GM13977 (cell line): Measurements from ENCODE around the gene CALHM4.

ENCODE experiments used
- DNase-seq: peaks from one replicate; pipeline ENCODE4 v3.0.0; 2012; ENCODE audit warnings: low spot score
- CTCF ChIP-seq: IDR thresholded peaks from 2 replicates; pipeline ENCODE4 v1.5.1; 2012; ENCODE audit warnings: mild to moderate bottlenecking, control low read depth; ENCODE audit not compliant: insufficient read depth; ENCODE audit errors: extremely low read depth, missing control alignments
- in situ Hi-C: fragments of 300-500 bp; cut with MboI; formaldehyde crosslinking; loops from one replicate; pipeline ENCODE4 v1.12.0; 2022; ENCODE audit warnings: low sequenced_read_pairs, low pct_unique_long_range_greater_than_20kb, mixed read lengths, inconsistent platforms; ENCODE audit not compliant: unreplicated experiment

CALHM4 gene

DNA sequence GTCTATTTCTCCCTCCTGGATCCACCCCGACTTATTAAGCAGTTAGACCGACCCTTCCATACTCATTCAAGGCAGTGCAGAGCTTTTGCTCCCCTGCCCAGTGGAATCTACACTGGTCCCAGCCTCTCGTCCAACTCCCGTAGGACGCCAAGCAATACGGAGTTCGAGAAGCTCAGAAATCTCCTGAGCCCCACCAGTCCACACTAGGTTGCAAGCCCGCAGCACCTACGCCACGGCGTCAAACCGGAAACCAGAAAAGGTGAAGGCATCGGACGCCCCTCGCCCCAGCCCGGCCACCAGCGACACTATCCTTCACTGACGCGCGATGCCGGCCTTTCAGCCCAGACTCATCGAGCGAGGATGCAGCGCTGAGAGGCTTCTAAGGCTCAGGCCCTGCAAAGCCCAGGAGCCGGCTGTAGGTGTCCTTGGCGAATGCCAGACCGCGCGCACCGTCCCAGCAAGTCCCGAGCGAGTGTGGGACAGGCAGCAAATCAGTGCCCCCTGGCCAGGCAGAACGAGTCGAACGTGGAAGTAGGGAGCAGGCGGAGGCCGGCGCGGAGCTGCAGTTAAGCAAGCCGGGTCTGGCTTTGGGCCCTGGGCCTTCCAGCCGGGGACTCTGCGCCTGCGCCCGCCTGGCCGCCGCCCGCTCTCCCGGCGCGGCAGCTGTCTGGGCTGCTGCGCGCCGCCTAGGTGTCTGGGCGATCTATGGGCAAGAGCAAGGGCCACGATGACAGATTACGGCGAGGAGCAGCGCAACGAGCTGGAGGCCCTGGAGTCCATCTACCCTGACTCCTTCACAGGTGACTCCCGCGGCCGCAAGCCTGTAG lies 17.5 kb downstream of the CALHM4 start, which contains the start of gene RWDD1:
Gene RWDD1 (plus strand): TSS at position 649 of the 827 bp plus-strand sequence. CDS start 79 bp downstream, at position 728.
- DNase-seq: peak; percentile 96
- peak; percentile 9 for TF ChIP-seq CTCF
- in situ Hi-C loops: no loop called here

DNA sequence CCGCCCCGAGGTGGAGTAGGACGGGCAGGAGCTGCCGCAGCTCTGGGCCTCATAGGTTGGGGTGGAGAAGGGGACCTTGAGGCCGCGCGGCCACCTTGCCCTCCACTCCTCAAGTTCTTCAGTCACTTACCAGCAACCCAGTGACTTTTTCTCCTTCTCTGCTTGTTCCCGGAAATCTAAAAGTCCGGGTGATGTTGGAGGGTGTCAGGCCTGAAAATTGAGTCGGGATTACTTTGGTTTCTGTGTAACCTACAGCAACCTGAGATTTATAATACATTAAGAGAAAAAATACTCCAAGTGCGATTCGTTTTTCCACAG lies 18.1 kb downstream of the CALHM4 start:
- DNase-seq: no peak
- in situ Hi-C loops: no loop called here
- no peak for TF ChIP-seq CTCF

DNA sequence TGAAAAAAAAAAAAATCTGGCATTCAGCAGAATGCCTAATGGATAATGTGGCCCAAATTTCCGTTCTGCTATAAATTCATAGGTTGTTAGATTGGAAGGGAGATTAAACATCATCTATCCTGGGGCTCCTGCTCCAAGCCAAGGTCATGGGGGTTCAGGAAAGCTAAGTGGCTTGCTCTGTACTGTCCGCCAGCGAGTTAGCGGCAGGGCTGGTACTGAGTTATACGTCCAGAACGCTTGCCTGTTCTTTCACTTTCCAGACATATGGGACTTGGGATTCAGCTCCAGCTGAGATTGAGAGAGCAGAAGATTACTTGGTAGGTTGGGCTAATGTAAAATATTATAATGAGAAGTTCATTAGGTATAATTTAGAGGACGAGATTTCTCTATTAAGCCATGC lies 18.6 kb downstream of the CALHM4 start:
- peak; percentile 38 for DNase-seq
- in situ Hi-C loops: no loop called here
- no peak for TF ChIP-seq CTCF

DNA sequence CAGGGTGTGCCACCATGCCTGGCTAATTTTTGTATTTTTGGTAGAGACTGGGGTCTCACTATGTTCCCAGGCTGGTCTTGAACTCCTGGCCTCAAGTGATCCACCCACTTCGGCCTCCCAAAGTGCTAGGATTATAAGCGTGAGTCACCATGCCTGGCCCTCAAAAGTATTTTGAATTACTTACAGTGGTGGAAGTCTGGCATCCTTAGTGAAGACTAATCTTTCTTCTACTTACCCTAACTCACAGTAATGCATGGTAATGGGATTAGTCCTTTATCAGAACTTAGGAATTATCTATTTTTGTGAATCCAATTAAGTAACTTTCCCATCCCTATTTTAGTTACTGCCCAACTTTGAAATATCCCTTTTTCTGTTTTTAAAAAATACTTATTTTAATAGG lies 21.7 kb downstream of the CALHM4 start:
- no peak for TF ChIP-seq CTCF
- DNase-seq: no peak
- in situ Hi-C loops: no loop called here

GRCh38 chr6:116577486-116577885 lies 23.9 kb downstream of the CALHM4 start:
- TF ChIP-seq CTCF: no peak
- DNase-seq: no peak
- in situ Hi-C loops: no loop called here

DNA sequence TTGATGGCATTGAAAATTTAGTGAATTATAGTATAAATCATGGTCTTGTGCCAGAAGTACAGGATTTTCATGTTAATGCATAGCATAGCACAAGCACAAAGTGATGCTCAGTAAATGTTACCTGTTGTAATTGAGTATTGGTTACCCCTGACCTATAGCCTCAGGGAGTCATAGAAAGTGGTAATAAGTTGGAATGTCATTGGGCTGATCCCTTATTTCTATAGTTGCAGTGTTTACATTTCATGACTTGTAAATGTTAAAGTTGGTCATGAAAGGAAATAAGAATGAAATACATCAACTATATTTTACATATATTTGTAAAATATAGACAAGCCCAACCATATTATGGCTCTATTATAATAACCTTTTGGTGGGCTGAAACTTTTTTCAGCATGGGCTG lies 24.8 kb downstream of the CALHM4 start:
- DNase-seq: no peak
- no peak for TF ChIP-seq CTCF
- in situ Hi-C loops: no loop called here
